HUDEP-2 (cell line): ENCODE results near the gene ABHD8.
"Not testable (repeated sequence)": the region's sequence is repeated elsewhere in the genome, so short reads cannot be mapped to it uniquely, and the experiment has no call there.

Experiments
- DNase-seq, 76 experiments: peaks; one replicate each; lab custom pipeline; 2025; ENCODE audit not compliant: unreplicated experiment in 76 of 76; lab: John Stamatoyannopoulos, UW

Gene ABHD8

GRCh38 chr19:17300992-17301619 is 2.1 kb downstream of the ABHD8 start:
- DNase-seq: no peak

GRCh38 chr19:17296976-17297375 is 6.2 kb downstream of the ABHD8 start:
- no peak for DNase-seq

DNA sequence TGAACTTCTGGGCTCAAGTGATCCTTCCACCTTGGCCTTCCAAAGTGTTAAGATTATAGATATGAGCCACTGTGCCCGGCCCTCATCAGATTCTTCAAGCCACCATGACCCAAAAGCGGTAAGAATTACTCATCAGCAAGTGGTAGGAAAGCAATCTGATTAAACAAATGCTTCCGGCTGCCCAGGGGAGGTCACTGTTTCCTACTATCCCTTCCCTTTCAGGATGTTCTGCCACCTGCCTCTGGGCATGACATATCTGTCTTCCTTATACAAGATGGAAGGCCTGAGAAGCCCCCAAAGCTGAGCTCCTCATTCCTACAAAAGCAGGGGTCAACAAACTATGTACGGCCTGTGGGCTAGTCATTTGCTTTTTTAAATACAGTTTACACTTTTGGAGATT is 7.0 kb downstream of the ABHD8 start:
- DNase-seq: peak in 55 of 76 experiments; percentile 16 to 82 (median 47)

DNA sequence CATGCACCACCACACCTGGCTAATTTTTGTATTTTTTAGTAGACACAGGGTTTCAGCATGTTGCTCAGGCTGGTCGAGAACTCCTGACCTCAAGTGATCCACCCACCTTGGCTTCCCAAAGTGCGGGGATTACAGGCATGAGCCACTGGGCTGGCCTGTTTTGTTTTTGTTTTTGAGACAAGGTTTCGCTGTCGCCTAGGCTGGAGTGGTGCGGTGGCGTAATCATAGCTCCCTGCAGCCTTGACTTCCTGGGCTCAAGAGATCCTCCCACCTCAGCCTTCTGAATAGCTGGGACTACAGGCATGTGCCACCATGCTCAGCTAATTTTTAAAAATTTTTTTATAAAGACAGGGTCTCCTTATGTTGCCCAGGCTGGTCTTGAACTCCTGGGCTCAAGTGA is 7.7 kb downstream of the ABHD8 start:
- not testable (repeated sequence) for DNase-seq

GRCh38 chr19:17294051-17294891 is 9.0 kb downstream of the ABHD8 start:
- peak in 70 of 76 experiments; percentile 14 to 88 (median 70) for DNase-seq

GRCh38 chr19:17293605-17294004 is 9.6 kb downstream of the ABHD8 start:
- no peak for DNase-seq

- peak in 75 of 76 experiments; percentile 40 to 99 (median 83) for DNase-seq
Observed at GRCh38 chr19:17292301-17293074, 10.7 kb downstream of the ABHD8 start.

- DNase-seq: peak in 69 of 76 experiments; percentile 48 to 92 (median 80)
Observed at GRCh38 chr19:17289489-17289888, 13.7 kb downstream of the ABHD8 start.

- no peak for DNase-seq
Observed at GRCh38 chr19:17286752-17287151, 16.5 kb downstream of the ABHD8 start.

GRCh38 chr19:17286263-17286662 is 17.0 kb downstream of the ABHD8 start:
- no peak for DNase-seq

DNA sequence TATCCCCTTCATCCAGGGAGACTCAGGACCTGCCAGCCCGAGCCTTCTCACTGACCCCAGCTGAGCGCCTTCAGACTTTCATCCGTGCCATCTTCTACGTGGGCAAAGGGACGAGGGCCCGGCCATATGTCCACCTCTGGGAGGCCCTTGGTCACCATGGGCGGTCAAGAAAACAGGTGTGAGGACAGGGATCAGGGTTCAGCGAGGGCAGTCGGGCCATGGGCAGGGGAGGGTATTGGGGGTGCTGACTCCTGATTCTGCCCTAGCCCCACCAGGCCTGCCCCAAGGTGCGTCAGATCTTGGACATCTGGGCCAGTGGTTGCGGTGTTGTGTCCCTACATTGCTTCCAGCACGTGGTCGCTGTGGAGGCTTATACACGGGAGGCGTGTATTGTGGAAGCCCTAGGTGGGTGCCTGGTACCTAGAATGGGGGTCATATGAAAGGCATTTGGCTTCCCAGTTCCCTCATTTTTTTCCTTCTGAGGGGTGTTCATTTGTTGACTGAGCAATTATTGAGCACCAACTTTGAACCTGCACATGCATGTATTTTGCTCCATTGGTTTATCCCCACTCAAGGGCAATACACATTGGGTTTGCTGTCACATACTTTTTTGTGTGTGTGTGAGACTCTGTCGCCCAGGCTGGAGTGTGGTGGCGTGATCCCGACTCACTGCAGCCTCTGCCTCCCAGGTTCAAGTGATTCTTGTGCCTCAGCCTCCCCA is 17.6 kb downstream of the ABHD8 start:
- DNase-seq: no peak

DNA sequence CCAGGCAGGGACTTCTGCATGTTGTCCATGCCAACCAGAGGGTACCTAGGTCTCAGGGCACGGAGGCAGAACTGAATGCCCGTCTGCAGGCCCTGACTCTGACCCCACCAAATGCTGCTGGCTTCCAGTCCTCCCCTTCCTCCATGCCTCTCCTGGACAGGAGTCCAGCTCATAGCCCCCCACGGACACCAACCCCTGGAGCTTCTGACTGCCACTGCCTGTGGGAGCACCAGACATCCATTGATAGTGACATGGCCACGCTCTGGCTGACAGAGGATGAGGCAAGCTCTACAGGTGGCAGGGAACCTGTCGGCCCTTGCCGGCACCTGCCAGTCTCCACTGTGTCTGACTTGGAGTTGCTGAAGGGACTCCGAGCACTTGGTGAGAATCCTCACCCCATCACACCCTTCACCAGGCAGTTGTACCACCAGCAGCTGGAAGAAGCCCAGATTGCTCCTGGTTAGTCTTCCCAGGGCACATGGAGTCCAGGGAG is 19.7 kb downstream of the ABHD8 start:
- no peak for DNase-seq

GRCh38 chr19:17282488-17283125 is 20.6 kb downstream of the ABHD8 start:
- DNase-seq: peak in 73 of 76 experiments; percentile 52 to 95 (median 85)

DNA sequence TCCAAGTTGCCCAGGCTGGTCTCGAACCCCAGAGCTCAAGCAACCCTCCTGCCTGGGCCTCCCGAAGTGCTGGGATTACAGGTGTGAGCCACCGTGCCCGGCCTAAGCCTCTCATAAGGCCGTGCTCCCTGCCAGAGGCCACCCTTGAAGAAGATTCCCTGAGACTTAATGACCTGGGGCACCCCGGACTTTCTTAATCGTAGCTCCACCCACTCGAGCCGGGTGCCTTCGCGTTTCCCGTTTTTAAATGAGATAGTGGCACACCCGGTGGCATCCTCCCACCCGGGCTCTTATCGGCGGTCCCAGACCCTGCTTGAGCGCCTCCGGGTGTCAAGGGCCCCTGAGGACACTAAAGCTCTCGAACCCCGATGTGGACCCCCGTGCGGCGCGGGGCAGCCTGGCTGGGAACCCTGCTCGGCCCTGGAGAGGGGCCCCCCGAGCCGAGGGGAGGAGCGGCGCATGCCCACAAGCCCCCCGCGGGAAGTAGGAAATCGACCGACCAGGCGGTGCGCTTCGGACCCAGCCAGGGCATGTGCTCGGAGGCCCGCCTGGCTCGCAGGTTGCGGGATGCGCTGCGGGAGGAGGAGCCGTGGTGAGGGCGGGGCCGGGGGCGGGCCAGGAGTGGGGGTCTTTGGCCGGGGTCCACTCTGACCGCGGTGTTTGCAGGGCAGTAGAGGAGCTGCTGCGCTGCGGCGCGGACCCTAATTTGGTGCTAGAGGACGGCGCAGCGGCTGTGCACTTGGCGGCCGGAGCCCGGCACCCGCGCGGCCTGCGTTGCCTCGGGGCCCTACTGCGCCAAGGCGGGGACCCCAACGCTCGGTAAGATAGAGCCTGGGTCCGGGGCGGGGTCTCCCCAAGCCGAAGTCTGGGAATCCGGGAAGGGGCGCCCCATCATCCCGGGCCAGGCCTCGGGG is 21.6 kb downstream of the ABHD8 start, which contains the start of gene ANKLE1:
Gene ANKLE1, plus strand, starts transcription at position 511 of the 914 bp plus-strand sequence. Its CDS starts 20 bp downstream, at position 531.
- DNase-seq: peak; percentile 69 to 98 (median 96)

DNA sequence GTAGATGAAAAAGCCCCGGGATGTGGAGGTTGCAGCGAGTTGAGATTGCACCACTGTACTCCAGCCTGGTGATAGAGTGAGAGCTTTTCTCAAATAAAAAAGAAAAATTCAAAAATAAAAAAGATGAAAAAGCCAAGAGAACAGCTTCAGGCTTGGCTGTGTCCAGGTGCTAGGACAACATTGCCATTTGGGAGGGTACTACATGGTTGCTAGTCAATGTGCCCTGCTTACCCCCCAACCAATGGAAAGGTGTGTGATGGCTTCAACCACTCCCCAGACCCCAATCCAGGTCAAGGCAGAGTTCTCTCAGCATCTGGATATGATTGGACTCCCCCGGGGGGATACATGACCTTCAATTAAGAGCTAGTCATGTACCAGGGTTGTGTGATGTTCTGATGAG is 23.8 kb downstream of the ABHD8 start:
- no peak for DNase-seq

- no peak for DNase-seq
Observed at GRCh38 chr19:17275441-17276175, 27.6 kb downstream of the ABHD8 start.

- not testable (repeated sequence) for DNase-seq
Observed at GRCh38 chr19:17274892-17275291, 28.3 kb downstream of the ABHD8 start.

DNA sequence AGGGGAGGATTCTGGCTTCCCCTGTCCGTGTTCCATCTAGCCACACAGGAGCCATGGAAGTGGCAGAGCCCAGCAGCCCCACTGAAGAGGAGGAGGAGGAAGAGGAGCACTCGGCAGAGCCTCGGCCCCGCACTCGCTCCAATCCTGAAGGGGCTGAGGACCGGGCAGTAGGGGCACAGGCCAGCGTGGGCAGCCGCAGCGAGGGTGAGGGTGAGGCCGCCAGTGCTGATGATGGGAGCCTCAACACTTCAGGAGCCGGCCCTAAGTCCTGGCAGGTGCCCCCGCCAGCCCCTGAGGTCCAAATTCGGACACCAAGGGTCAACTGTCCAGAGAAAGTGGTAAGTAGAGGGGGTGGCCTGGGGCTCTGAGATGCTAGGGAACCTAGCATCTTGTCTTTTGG is 34.5 kb downstream of the ABHD8 start:
- no peak for DNase-seq
